GM12878 (cell line): ENCODE data around the gene VWA5B2. TPM values are rescaled to one million over a fixed set of nuclear protein-coding genes. Genes with fewer than 3 reads are reported as not detected.
A peak's percentile ranks its signal among the peaks of the same experiment; 100 is the strongest.

ENCODE experiments used
- ASH2L ChIP-seq: fragments of 300-600, 200-600 bp; sonication (generic); IDR thresholded peaks from 2 replicates; pipeline ENCODE4 v1.6.1; 2017; ENCODE audit warnings: low read depth, mild to moderate bottlenecking, borderline replicate concordance
- BHLHE40 ChIP-seq, 2 experiments: fragments of 450-650 bp in 1 of 2; IDR thresholded peaks; 2 replicates each; pipeline ENCODE4 v1.6.1; 2011 to 2017; ENCODE audit warnings: low read depth in 2 of 2, borderline replicate concordance in 1 of 2, improper control_type of control experiment in 1 of 2, low read length in 1 of 2, mild to moderate bottlenecking in 1 of 2
- CREB1 ChIP-seq: IDR thresholded peaks from 2 replicates; pipeline ENCODE4 v1.6.1; 2012; ENCODE audit warnings: low read depth, mild to moderate bottlenecking, inconsistent platforms
- CTCF ChIP-seq, 3 experiments: IDR thresholded peaks in 2 of 3; conservative IDR thresholded peaks in 1 of 3; 2 replicates each; pipeline ENCODE4 v1.5.1; 2011; ENCODE audit warnings: low read depth in 3 of 3, low read length in 3 of 3, mild to moderate bottlenecking in 3 of 3, control low read depth in 2 of 3, moderate library complexity in 2 of 3, inconsistent platforms in 1 of 3, mixed read lengths in 1 of 3; ENCODE audit not compliant: control insufficient read depth in 2 of 3, insufficient read depth in 1 of 3; ENCODE audit errors: extremely low read depth in 1 of 3
- FOS ChIP-seq: IDR thresholded peaks from 3 replicates; pipeline ENCODE4 v1.6.1; 2011; ENCODE audit warnings: borderline replicate concordance; ENCODE audit not compliant: insufficient read length; ENCODE audit errors: extremely low read depth
- HDGF ChIP-seq: fragments of 450-650 bp; IDR thresholded peaks from 2 replicates; pipeline ENCODE4 v1.6.1; 2016; ENCODE audit warnings: antibody characterized with exemption
- JUND ChIP-seq: IDR thresholded peaks from 2 replicates; pipeline ENCODE4 v1.6.1; 2012; ENCODE audit warnings: low read depth, mild to moderate bottlenecking, low read length, improper control_type of control experiment, moderate library complexity
- KLF5 ChIP-seq: fragments of 450-650 bp; IDR thresholded peaks from 2 replicates; pipeline ENCODE4 v1.6.1; 2014; ENCODE audit warnings: mild to moderate bottlenecking; ENCODE audit not compliant: partially characterized antibody
- LARP7 ChIP-seq: fragments of 450-650 bp; IDR thresholded peaks from 2 replicates; pipeline ENCODE4 v1.6.1; 2017; ENCODE audit warnings: mild to moderate bottlenecking
- MXI1 ChIP-seq: fragments of 150-350 bp; IDR thresholded peaks from 2 replicates; pipeline ENCODE4 v1.6.1; 2011; ENCODE audit warnings: low read depth, mild to moderate bottlenecking, inconsistent platforms, low read length, improper control_type of control experiment
- NBN ChIP-seq: fragments of 450-650 bp; IDR thresholded peaks from 2 replicates; pipeline ENCODE4 v1.6.1; 2016
- NFIC ChIP-seq: IDR thresholded peaks from 2 replicates; pipeline ENCODE4 v1.6.1; 2012; ENCODE audit warnings: low read depth, mild to moderate bottlenecking, inconsistent platforms, low read length, moderate library complexity
- NKRF ChIP-seq: fragments of 450-650 bp; conservative IDR thresholded peaks from 2 replicates; pipeline ENCODE4 v1.6.1; 2017; ENCODE audit warnings: mild to moderate bottlenecking, moderate library complexity
- NR2C1 ChIP-seq: fragments of 450-650 bp; IDR thresholded peaks from 2 replicates; pipeline ENCODE4 v1.6.1; 2017; ENCODE audit warnings: antibody characterized with exemption, mild to moderate bottlenecking, moderate library complexity
- RAD21 ChIP-seq: IDR thresholded peaks from 2 replicates; pipeline ENCODE4 v1.6.1; 2011; ENCODE audit warnings: mild to moderate bottlenecking, low read depth, low read length, moderate library complexity; ENCODE audit not compliant: insufficient read depth
- RAD51 ChIP-seq: fragments of 450-650 bp; IDR thresholded peaks from 2 replicates; pipeline ENCODE4 v1.6.1; 2016; ENCODE audit warnings: moderate library complexity, mild to moderate bottlenecking, inconsistent platforms
- RB1 ChIP-seq: fragments of 450-650 bp; formaldehyde crosslinking; IDR thresholded peaks from 2 replicates; pipeline ENCODE4 v1.6.1; 2017; ENCODE audit warnings: mild to moderate bottlenecking, borderline replicate concordance
- SMC3 ChIP-seq: IDR thresholded peaks from 2 replicates; pipeline ENCODE4 v1.6.1; 2011; ENCODE audit warnings: low read length, improper control_type of control experiment, borderline replicate concordance
- TARDBP ChIP-seq: IDR thresholded peaks from 2 replicates; pipeline ENCODE4 v1.6.1; 2016; ENCODE audit warnings: borderline replicate concordance
- TBL1XR1 ChIP-seq: IDR thresholded peaks from 2 replicates; pipeline ENCODE4 v1.6.1; 2012; ENCODE audit warnings: low read depth, low read length, improper control_type of control experiment
- YY1 ChIP-seq: IDR thresholded peaks from 2 replicates; pipeline ENCODE4 v1.6.1; 2011; ENCODE audit warnings: low read depth, mild to moderate bottlenecking, low read length
- ZNF207 ChIP-seq: fragments of 450-650 bp; IDR thresholded peaks from 2 replicates; pipeline ENCODE4 v1.6.1; 2014; ENCODE audit warnings: antibody characterized with exemption, mild to moderate bottlenecking, borderline replicate concordance
- ZZZ3 ChIP-seq: IDR thresholded peaks from 2 replicates; pipeline ENCODE4 v1.6.1; 2011; ENCODE audit warnings: low read depth; ENCODE audit not compliant: control insufficient read depth, insufficient read length
- polyA plus RNA-seq, 11 experiments: library from polyadenylated mRNA; depleted of rRNA in 4 of 11; unstranded in 6 of 11; stranded (reverse) in 5 of 11; fragments of >200 nt; fragmentation: Nextera tagmentation in 4 of 11; fragmentation: Illumina TruSeq in 1 of 11; extraction: Ambion mirVana in 4 of 11; extraction: Trizol in 1 of 11; gene quantifications; 1 replicate in 1 of 11; 2 replicates in 10 of 11; pipeline versions ENCODE4 v1.2.1 to v1.2.3, GENCODE V29; 2011 to 2016; ENCODE audit warnings: inconsistent platforms in 2 of 11, missing spikeins in 2 of 11, low read depth in 1 of 11
- total RNA-seq, 4 experiments: library from RNA; depleted of rRNA in 3 of 4; stranded (reverse); fragments of >200 nt in 3 of 4; fragmentation: Illumina TruSeq in 1 of 4; extraction: Trizol in 1 of 4; gene quantifications; 2 replicates each; pipeline versions ENCODE4 v1.2.1 to v1.2.3, GENCODE V29; 2013 to 2021

Gene VWA5B2
- total and polyA plus RNA-seq, 10 of the 15 experiments (the other 5 are each of a cell fraction or from before 2014, with no cell fraction given), result 0.03 to 0.09 TPM; not detected in 8

GRCh38 chr3:184250167-184250828 is 20.9 kb downstream of the VWA5B2 start (continued):
- TF ChIP-seq JUND (no peak), HDGF (no peak), FOS (no peak), NFIC (no peak), ZZZ3 (no peak), NKRF (no peak), BHLHE40 (IDR thresholded peaks at IDR 0.05; ENCODE audit: borderline replicate concordance in 1 of 2, low read depth in 2 of 2, low read length in 1 of 2) (0 out of 4 replicates have a peak, but pooled peaks of 1 of the 2 experiments have one; percentile 41), CTCF (IDR thresholded peaks at IDR 0.05 in 2 of 3, conservative IDR thresholded peaks at IDR 0.05 in 1 of 3; ENCODE audit: control insufficient read depth in 2 of 3, extremely low read depth in 1 of 3, insufficient read depth in 1 of 3, low read depth in 3 of 3, low read length in 3 of 3) (peak; percentile 96 to 97 (median 96)), NBN (0 out of 2 replicates have a peak, but pooled peaks have one; percentile 12), LARP7 (0 out of 2 replicates have a peak, but pooled peaks have one; percentile 0), CREB1 (peak; percentile 23; the same call in 1 of the 2 replicates), ASH2L (no peak), NR2C1 (no peak), RAD51 (no peak), MXI1 (0 out of 2 replicates have a peak, but pooled peaks have one; percentile 48), TBL1XR1 (no peak), RB1 (no peak), TARDBP (no peak), SMC3 (peak; percentile 69; the same call in 1 of the 2 replicates), RAD21 (peak; percentile 79), KLF5 (no peak), YY1 (0 out of 2 replicates have a peak, but pooled peaks have one; percentile 25), ZNF207 (no peak)
